HUDEP-2 (cell line): ENCODE measurements around the gene CD300C.
A peak's percentile ranks its signal among the peaks of the same experiment; 100 is the strongest.
"Not testable (repeated sequence)": the region's sequence is repeated elsewhere in the genome, so short reads cannot be mapped to it uniquely, and the experiment has no call there.

Experiments
- DNase-seq, 76 experiments: peaks; one replicate each; lab custom pipeline; 2025; ENCODE audit not compliant: unreplicated experiment in 76 of 76; lab: John Stamatoyannopoulos, UW

The CD300C gene

DNA sequence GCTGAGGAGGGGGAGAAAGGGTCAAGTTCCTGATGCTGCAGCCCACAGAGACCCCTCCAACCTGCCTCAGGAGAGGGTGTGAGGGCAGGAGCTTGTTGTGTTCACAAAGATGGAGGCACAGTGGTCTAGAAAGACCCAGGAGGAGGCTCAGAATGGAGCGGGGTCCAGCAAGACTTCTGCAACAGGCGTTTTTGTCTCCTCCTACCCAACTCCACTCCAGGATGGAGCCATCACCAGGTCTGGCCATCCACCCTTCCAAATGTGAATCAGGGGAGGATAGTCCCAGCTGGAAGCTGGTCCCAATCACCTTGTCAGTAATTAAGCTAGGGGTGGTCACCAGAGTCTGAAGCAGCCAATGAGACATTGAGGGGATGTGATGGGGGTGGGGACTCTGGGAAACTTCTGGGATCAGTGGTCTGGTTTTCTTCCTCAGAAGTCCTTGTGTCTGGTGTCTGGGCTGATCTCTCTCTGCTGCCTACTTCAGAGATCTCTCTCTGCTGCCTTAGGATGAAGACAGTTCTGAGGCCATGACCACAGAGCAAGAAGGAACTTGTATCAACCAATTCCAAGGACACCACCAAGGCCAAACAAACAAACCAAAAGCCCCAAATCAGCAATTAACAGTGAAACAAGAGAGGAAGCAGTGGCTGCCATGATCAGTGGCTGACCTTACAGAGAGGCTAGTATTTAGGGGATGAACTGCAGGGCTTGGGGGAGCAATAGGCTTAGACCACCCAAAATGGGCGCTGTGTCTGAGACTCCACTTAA is 29.2 kb downstream of the CD300C start:
- DNase-seq, result no peak

- DNase-seq, result no peak
These were observed 30.0 kb downstream of the CD300C start for GRCh38 chr17:74515941-74516340.

GRCh38 chr17:74514632-74515334 is 31.1 kb downstream of the CD300C start:
- peak in 4 of 76 experiments; percentile 4 to 27 (median 13) for DNase-seq

- peak in 18 of 76 experiments; percentile 3 to 39 (median 19) for DNase-seq
These were observed 31.8 kb downstream of the CD300C start for GRCh38 chr17:74513987-74514631.

DNA sequence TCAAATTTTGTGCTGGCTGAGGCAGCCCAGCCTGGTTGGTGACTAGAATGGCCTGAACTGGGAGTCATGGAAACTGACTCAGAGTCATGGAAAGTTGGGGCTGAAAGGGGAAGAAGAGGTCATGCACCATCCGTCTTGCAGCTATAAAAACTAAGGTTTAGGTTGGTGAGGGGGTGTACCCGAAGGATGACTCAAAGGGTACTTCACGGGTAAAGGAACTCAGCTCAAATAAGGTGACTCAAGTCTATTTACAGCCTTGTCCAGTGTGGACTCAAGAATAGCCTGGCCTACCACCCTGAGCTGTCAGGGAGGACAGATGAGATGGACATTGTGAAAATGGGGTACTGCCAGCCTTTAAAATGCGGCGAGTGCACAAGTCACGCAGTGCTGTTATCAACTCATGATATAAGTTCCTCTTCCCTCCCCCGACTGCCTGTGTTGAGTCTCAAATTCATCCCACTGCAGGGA is 33.3 kb downstream of the CD300C start:
- DNase-seq, result peak in 1 of 76 experiments; percentile 10

- DNase-seq, result no peak
These were observed 33.9 kb downstream of the CD300C start for GRCh38 chr17:74512036-74512435.

DNA sequence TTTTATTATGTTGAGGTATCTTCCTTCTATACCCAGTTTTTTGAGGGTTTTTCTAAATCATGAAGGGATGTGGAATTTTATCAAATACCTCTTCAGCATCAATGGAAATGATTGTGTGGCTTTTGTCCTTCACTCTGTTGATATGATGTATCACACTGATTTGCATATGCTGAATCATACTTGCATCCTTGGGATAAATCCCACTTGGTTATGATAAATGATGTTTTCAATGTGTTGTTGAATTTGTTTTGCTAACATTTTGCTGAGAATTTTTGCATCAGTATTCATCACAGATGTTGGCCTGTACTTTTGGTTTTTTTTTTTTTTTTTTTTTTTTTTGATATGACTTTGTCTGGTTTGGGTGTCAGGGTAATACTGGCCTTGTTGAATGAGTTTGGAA is 37.8 kb downstream of the CD300C start:
- no peak for DNase-seq

DNA sequence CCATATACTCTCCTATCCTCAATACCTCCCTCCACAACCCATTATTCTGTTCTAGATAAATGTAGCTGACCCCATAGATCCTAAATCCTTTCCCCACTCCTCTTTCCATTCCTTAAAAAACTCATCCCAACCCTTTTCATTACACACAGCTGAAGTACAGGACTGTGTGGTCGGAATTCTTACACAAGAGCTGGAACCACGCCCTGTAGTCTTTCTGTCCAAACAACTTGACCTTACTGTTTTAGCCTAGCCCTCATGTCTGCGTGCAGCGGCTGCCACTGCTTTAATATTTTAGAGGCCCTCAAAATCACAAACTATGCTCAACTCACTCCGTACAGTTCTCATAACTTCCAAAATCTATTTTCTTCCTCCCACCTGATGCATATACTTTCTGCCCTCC is 42.0 kb downstream of the CD300C start:
- not testable (repeated sequence) for DNase-seq

DNA sequence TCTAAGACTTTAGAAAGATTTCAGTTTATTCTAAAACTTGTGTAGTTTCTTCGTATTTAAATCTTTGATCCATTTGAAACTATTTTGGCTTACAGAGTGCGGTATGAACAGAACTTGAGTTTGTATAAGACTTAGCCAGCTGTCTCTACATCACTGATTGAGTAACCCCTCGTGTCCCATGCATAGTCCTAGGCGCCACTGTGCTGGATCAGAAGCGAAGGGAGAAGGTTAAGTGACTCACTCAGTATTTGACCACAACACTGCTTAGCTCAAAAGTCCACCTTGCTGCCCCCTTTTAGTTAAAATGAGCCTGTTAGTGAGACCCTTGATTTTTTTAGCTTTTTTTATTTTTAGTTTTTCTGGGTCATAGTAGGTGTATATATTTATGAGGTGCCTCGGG is 43.1 kb downstream of the CD300C start:
- no peak for DNase-seq

DNA sequence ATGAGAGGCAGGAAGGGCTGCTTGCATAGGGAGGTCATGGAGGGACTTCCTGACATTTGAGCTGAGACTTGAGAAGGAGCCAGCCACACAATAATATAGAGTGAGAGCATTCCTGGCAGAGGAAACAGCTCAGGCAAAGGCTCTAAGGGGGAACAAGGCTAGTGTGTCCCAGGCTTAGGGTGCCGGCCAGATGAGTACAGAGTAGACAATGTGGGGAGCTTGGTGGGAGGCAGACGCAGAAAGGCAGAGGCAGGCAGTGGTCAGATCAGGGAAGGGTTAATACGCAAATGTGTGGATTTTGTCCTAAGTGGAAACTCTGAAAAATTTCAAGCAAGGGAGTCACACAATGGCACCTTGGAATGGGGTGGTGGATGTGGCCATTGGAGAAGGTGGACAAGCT is 45.9 kb downstream of the CD300C start:
- DNase-seq, result no peak

GRCh38 chr17:74497471-74497870 is 48.4 kb downstream of the CD300C start:
- no peak for DNase-seq

DNA sequence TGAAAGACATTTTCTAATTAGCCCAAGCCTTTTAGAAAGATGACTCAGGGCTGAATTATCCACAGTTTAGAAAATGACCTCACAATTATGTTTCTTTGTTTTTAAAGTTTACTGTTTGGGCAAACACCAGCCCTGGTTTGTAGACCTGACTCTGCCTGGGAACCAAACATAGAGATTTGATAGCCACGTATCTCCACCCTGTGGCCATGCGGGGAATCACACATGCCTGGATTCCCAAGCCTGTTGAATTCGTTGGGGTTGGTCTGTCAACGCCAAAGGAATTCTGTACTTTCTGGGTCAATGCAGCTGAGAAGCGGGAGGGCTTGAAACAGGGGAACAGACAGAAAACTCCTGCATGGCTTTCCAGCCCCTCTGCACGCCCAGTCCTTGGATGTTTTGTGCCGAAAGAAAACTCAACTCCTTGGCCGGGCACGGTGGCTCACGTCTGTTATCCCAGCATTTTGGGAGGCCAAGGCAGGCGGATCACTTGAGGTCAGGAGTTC is 52.5 kb downstream of the CD300C start:
- DNase-seq, result peak in 42 of 76 experiments; percentile 1 to 58 (median 29)

DNA sequence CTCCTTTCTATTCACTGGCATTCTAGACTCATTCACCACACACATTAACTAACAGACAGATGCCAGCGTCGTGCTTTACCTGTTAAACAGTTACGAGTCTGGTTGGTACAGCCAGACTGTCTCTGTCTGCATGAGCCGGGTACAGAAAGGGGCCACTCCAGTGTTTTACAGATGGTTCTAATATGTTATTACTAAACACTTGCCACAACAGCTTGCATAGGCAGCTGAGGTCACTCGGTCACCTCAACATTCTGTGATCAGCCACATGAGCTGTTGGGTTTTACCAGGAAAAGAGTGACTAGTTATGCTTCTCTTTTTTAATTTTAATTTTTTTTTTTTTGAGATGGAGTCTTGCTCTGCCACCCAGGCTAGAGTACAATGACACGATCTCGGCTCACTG is 54.3 kb downstream of the CD300C start:
- no peak for DNase-seq
